WTC11 (cell line): ENCODE measurements around the gene IL17RE. TPM values are rescaled to one million over a fixed set of nuclear protein-coding genes. Genes with fewer than 3 reads are reported as not detected.
A peak's percentile ranks its signal among the peaks of the same experiment; 100 is the strongest.

Source experiments
- ATAC-seq: fragments of 200-7000 bp; cut with Tn5 transposase; 2 replicates; pipeline ENCODE4 v1.10.0; 2021; ENCODE audit warnings: mild to moderate bottlenecking, moderate library complexity
- CTCF ChIA-PET: fragments of 300-600 bp; sonication (Branson Sonifier 250); formaldehyde crosslinking; loops from one replicate; lab custom pipeline; 2021; ENCODE audit warnings: antibody characterized with exemption; lab: Charles Lee
- POLR2A ChIA-PET: fragments of 350-600 bp; sonication (Branson Sonifier 250); formaldehyde crosslinking; loops from one replicate; lab custom pipeline; 2021; ENCODE audit warnings: antibody characterized with exemption; lab: Charles Lee
- DNase-seq: peaks from one replicate; pipeline ENCODE4 v3.0.0; 2021; ENCODE audit warnings: low spot score
- H3K27ac Mint-ChIP-seq: 2 replicates; pipeline ENCODE4 v1.8.0; 2021; ENCODE audit warnings: mixed read lengths
- H3K27me3 Mint-ChIP-seq: 2 replicates; pipeline ENCODE4 v1.8.0; 2021; ENCODE audit warnings: low read depth, mild to moderate bottlenecking, moderate library complexity, mixed read lengths
- H3K36me3 Mint-ChIP-seq: 2 replicates; pipeline ENCODE4 v1.8.0; 2021; ENCODE audit warnings: mixed read lengths
- H3K4me1 Mint-ChIP-seq: 2 replicates; pipeline ENCODE4 v1.8.0; 2022; ENCODE audit warnings: mixed read lengths
- H3K4me3 Mint-ChIP-seq: 2 replicates; pipeline ENCODE4 v1.8.0; 2021; ENCODE audit warnings: mild to moderate bottlenecking, moderate library complexity, mixed read lengths
- H3K9me3 Mint-ChIP-seq: 2 replicates; pipeline ENCODE4 v1.8.0; 2021; ENCODE audit warnings: mixed read lengths
- ATF1 ChIP-seq: sonication (generic); formaldehyde crosslinking; IDR thresholded peaks from 2 replicates; pipeline ENCODE4 v1.8.1; 2023; ENCODE audit warnings: mild to moderate bottlenecking, moderate library complexity, missing genetic modification reagents
- CBFB ChIP-seq: sonication (generic); formaldehyde crosslinking; IDR thresholded peaks from 2 replicates; pipeline ENCODE4 v1.8.1; 2022; ENCODE audit warnings: mild to moderate bottlenecking, low read depth, missing genetic modification reagents
- CDX4 ChIP-seq: fragments of 250-450 bp; sonication (Bioruptor Pico); IDR thresholded peaks from 2 replicates; pipeline ENCODE4 v1.9.0; 2021; ENCODE audit warnings: moderate library complexity, mild to moderate bottlenecking, inconsistent platforms, borderline replicate concordance
- CREM ChIP-seq: sonication (generic); formaldehyde crosslinking; IDR thresholded peaks from 2 replicates; pipeline ENCODE4 v1.8.1; 2022; ENCODE audit warnings: mild to moderate bottlenecking, missing genetic modification reagents, moderate library complexity
- ESRRA ChIP-seq: sonication (generic); formaldehyde crosslinking; IDR thresholded peaks from 2 replicates; pipeline ENCODE4 v1.8.1; 2022; ENCODE audit warnings: mild to moderate bottlenecking, missing genetic modification reagents, borderline replicate concordance
- GABPB1 ChIP-seq: sonication (generic); formaldehyde crosslinking; IDR thresholded peaks from 2 replicates; pipeline ENCODE4 v1.8.1; 2023; ENCODE audit warnings: mild to moderate bottlenecking, missing genetic modification reagents
- HMGA2 ChIP-seq: fragments of 250-450 bp; sonication (Bioruptor Pico); IDR thresholded peaks from 2 replicates; pipeline ENCODE4 v1.4.0; 2021; ENCODE audit warnings: mild to moderate bottlenecking, moderate library complexity
- IRF1 ChIP-seq: sonication (generic); formaldehyde crosslinking; IDR thresholded peaks from 2 replicates; pipeline ENCODE4 v1.8.0; 2023; ENCODE audit warnings: missing genetic modification reagents
- NFE2L1 ChIP-seq: sonication (generic); formaldehyde crosslinking; IDR thresholded peaks from 2 replicates; pipeline ENCODE4 v1.8.1; 2023; ENCODE audit warnings: missing genetic modification reagents
- NFYB ChIP-seq: sonication (generic); formaldehyde crosslinking; conservative IDR thresholded peaks from 2 replicates; pipeline ENCODE4 v1.8.0; 2022; ENCODE audit warnings: low read depth, missing genetic modification reagents
- SMAD3 ChIP-seq: sonication (generic); formaldehyde crosslinking; IDR thresholded peaks from 2 replicates; pipeline ENCODE4 v1.8.0; 2022; ENCODE audit warnings: missing genetic modification reagents, mild to moderate bottlenecking, borderline replicate concordance
- SP1 ChIP-seq: sonication (generic); formaldehyde crosslinking; conservative IDR thresholded peaks from 2 replicates; pipeline ENCODE4 v1.8.1; 2022; ENCODE audit warnings: missing genetic modification reagents
- TCF7 ChIP-seq: sonication (generic); formaldehyde crosslinking; IDR thresholded peaks from 2 replicates; pipeline ENCODE4 v1.8.0; 2022; ENCODE audit warnings: mild to moderate bottlenecking, low read depth, missing genetic modification reagents, moderate library complexity
- USF1 ChIP-seq: sonication (generic); formaldehyde crosslinking; IDR thresholded peaks from 2 replicates; pipeline ENCODE4 v1.8.0; 2022; ENCODE audit warnings: mild to moderate bottlenecking, missing genetic modification reagents
- ZNF121 ChIP-seq: sonication (generic); formaldehyde crosslinking; IDR thresholded peaks from 2 replicates; pipeline ENCODE4 v1.8.0; 2023; ENCODE audit warnings: missing genetic modification reagents
- ZNF423 ChIP-seq: fragments of 250-450 bp; sonication (Bioruptor Pico); IDR thresholded peaks from 2 replicates; pipeline ENCODE4 v2.1.2; 2022; ENCODE audit warnings: mild to moderate bottlenecking, moderate library complexity
- ZNF512 ChIP-seq: sonication (generic); formaldehyde crosslinking; IDR thresholded peaks from 2 replicates; pipeline ENCODE4 v1.8.1; 2022; ENCODE audit warnings: missing genetic modification reagents, borderline replicate concordance
- ZNF532 ChIP-seq: fragments of 250-450 bp; sonication (Bioruptor Pico); IDR thresholded peaks from 2 replicates; pipeline ENCODE4 v1.9.0; 2021; ENCODE audit warnings: mild to moderate bottlenecking, borderline replicate concordance
- total RNA-seq: library from RNA; stranded (reverse); gene quantifications from 3 replicates; pipeline ENCODE4 v1.2.3, GENCODE V29; 2021
- TF ChIP-seq, protein P1 (sequence below): sonication (generic); formaldehyde crosslinking; IDR thresholded peaks from 2 replicates; pipeline ENCODE4 v1.8.1; 2023; ENCODE audit warnings: mild to moderate bottlenecking, missing genetic modification reagents
- TF ChIP-seq, protein P2 (sequence below): sonication (generic); formaldehyde crosslinking; IDR thresholded peaks from 2 replicates; pipeline ENCODE4 v1.8.1; 2023; ENCODE audit warnings: mild to moderate bottlenecking, missing genetic modification reagents
- TF ChIP-seq, protein P3 (sequence below): sonication (generic); formaldehyde crosslinking; IDR thresholded peaks from 2 replicates; pipeline ENCODE4 v1.8.1; 2023; ENCODE audit warnings: mild to moderate bottlenecking, missing genetic modification reagents, moderate library complexity
- TF ChIP-seq, protein P4 (sequence below): sonication (generic); formaldehyde crosslinking; IDR thresholded peaks from 2 replicates; pipeline ENCODE4 v1.8.1; 2022; ENCODE audit warnings: mild to moderate bottlenecking, moderate library complexity, missing genetic modification reagents

The IL17RE gene
- total RNA-seq, 1 experiment from 2014 or later: 4.2 TPM

DNA sequence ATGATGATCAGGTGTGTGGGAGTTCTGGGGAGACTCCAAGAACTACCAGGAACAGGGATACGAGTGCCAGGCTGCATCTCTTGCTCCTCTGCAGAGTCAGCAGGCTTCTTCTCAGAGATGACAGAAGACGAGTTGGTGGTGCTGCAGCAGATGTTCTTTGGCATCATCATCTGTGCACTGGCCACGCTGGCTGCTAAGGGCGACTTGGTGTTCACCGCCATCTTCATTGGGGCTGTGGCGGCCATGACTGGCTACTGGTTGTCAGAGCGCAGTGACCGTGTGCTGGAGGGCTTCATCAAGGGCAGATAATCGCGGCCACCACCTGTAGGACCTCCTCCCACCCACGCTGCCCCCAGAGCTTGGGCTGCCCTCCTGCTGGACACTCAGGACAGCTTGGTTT lies 41.6 kb downstream of the IL17RE start:
- ATAC-seq: no peak
- Mint-ChIP-seq H3K27me3 (no peaks in the 10 kb centered on the region; the same call in 1 of the 2 replicates), H3K4me3 (no peak overlapping the region), H3K9me3 (peaks cover 3% of the 10 kb centered on the region; the same call in 1 of the 2 replicates), H3K27ac (no peak overlapping the region), H3K4me1 (peaks cover 2% of the 10 kb centered on the region; the same call in 1 of the 2 replicates), H3K36me3 (peaks cover 10% of the 10 kb centered on the region)
- CTCF ChIA-PET: interaction anchor here (1.1 to 3.8 kb wide), 2 partner anchors 12 to 217 kb away, joined by 3 to 23 read pairs; partner anchors contain the start of gene CRELD1
- TF ChIP-seq, protein P1, sequence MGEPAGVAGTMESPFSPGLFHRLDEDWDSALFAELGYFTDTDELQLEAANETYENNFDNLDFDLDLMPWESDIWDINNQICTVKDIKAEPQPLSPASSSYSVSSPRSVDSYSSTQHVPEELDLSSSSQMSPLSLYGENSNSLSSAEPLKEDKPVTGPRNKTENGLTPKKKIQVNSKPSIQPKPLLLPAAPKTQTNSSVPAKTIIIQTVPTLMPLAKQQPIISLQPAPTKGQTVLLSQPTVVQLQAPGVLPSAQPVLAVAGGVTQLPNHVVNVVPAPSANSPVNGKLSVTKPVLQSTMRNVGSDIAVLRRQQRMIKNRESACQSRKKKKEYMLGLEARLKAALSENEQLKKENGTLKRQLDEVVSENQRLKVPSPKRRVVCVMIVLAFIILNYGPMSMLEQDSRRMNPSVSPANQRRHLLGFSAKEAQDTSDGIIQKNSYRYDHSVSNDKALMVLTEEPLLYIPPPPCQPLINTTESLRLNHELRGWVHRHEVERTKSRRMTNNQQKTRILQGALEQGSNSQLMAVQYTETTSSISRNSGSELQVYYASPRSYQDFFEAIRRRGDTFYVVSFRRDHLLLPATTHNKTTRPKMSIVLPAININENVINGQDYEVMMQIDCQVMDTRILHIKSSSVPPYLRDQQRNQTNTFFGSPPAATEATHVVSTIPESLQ (CRISPR knock-in tag): no peak
- TF ChIP-seq ZNF512 (no peak), USF1 (CRISPR knock-in tag) (no peak), IRF1 (CRISPR knock-in tag) (no peak), HMGA2 (CRISPR knock-in tag) (no peak), CDX4 (CRISPR knock-in tag) (no peak)
- TF ChIP-seq, protein P2, sequence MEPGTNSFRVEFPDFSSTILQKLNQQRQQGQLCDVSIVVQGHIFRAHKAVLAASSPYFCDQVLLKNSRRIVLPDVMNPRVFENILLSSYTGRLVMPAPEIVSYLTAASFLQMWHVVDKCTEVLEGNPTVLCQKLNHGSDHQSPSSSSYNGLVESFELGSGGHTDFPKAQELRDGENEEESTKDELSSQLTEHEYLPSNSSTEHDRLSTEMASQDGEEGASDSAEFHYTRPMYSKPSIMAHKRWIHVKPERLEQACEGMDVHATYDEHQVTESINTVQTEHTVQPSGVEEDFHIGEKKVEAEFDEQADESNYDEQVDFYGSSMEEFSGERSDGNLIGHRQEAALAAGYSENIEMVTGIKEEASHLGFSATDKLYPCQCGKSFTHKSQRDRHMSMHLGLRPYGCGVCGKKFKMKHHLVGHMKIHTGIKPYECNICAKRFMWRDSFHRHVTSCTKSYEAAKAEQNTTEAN: no peak
- no peak for DNase-seq
- POLR2A ChIA-PET: no interaction called here

- Mint-ChIP-seq H3K36me3 (peaks cover 11% of the 10 kb centered on the region), H3K27me3 (no peaks in the 10 kb centered on the region; the same call in 1 of the 2 replicates), H3K4me1 (peaks cover 2% of the 10 kb centered on the region; the same call in 1 of the 2 replicates), H3K9me3 (peaks cover 3% of the 10 kb centered on the region; the same call in 1 of the 2 replicates), H3K4me3 (peak overlapping the region; percentile 78), H3K27ac (no peak overlapping the region)
- no peak for DNase-seq
- ATAC-seq: no peak
- POLR2A ChIA-PET: interaction anchor here (0.7 to 2.0 kb wide), 2 partner anchors 10 to 12 kb away, joined by 6 to 35 read pairs; partner anchors contain the start of gene CRELD1
- CTCF ChIA-PET: interaction anchor here (0.9 to 4.5 kb wide), 5 partner anchors 10 to 153 kb away, joined by 5 to 143 read pairs (median 22); partner anchors contain the start of genes ARPC4, CRELD1 and TADA3
- TF ChIP-seq TCF7 (no peak), CREM (CRISPR knock-in tag) (no peak), NFYB (CRISPR knock-in tag) (no peak), SMAD3 (CRISPR knock-in tag) (no peak), ESRRA (no peak), ZNF121 (no peak), ZNF532 (CRISPR knock-in tag) (no peak), CBFB (no peak), SP1 (CRISPR knock-in tag) (no peak), ZNF423 (CRISPR knock-in tag) (no peak), ATF1 (CRISPR knock-in tag) (no peak), NFE2L1 (CRISPR knock-in tag) (no peak), GABPB1 (CRISPR knock-in tag) (no peak)
- TF ChIP-seq, protein P3, sequence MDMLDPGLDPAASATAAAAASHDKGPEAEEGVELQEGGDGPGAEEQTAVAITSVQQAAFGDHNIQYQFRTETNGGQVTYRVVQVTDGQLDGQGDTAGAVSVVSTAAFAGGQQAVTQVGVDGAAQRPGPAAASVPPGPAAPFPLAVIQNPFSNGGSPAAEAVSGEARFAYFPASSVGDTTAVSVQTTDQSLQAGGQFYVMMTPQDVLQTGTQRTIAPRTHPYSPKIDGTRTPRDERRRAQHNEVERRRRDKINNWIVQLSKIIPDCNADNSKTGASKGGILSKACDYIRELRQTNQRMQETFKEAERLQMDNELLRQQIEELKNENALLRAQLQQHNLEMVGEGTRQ: no peak
- TF ChIP-seq, protein P4, sequence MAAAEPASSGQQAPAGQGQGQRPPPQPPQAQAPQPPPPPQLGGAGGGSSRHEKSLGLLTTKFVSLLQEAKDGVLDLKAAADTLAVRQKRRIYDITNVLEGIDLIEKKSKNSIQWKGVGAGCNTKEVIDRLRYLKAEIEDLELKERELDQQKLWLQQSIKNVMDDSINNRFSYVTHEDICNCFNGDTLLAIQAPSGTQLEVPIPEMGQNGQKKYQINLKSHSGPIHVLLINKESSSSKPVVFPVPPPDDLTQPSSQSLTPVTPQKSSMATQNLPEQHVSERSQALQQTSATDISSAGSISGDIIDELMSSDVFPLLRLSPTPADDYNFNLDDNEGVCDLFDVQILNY: no peak
Observed at GRCh38 chr3:9945358-9945757, 42.7 kb downstream of the IL17RE start.
